Measurements from ENCODE around the gene ABCC1. TPM values are rescaled to one million over a fixed set of nuclear protein-coding genes. Genes with fewer than 3 reads are reported as not detected.
"Not testable (repeated sequence)": the region's sequence is repeated elsewhere in the genome, so short reads cannot be mapped to it uniquely, and the experiment has no call there.

The ABCC1 gene
- total RNA-seq, 1 experiment from 2014 or later, result 25.0 TPM

GRCh38 chr16:16147316-16147999 lies 198.0 kb downstream of the ABCC1 start:
- Histone ChIP-seq H3K27me3 (replicated peaks; ENCODE audit: insufficient read depth, low read depth, low read length, poor library complexity) (no peaks in the 10 kb centered on the region), H3K27ac (ENCODE audit: low read depth, low read length, poor library complexity, severe bottlenecking) (no peak overlapping the region), H3K4me3 (ENCODE audit: low read depth, low read length, poor library complexity, severe bottlenecking) (no peak overlapping the region), H3K4me1 (ENCODE audit: insufficient read depth, low read length, poor library complexity, severe bottlenecking) (no peaks in the 10 kb centered on the region), H3K9me3 (ENCODE audit: low read depth, low read length, poor library complexity, severe bottlenecking) (no peaks in the 10 kb centered on the region), H3K36me3 (ENCODE audit: insufficient read depth, low read length, poor library complexity, severe bottlenecking) (peaks cover 1% of the 10 kb centered on the region)
- BruUV-seq (replicated peaks), result no TSS peak
- ChIA-PET CTCF (no interaction called here), POLR2A (ENCODE audit: low non-redundant PET) (no interaction called here)
- DNase-seq (ENCODE audit: low spot score), result no peak
- TF ChIP-seq CTCF (conservative IDR thresholded peaks at IDR 0.05; ENCODE audit: low read depth, low read length) (no peak), EZH2 (IDR thresholded peaks at IDR 0.05; ENCODE audit: borderline replicate concordance, low read depth, low read length, poor library complexity, severe bottlenecking) (no peak)
- intact Hi-C loops (cut with micrococcal nuclease; ENCODE audit: unreplicated experiment), result no loop called here

DNA sequence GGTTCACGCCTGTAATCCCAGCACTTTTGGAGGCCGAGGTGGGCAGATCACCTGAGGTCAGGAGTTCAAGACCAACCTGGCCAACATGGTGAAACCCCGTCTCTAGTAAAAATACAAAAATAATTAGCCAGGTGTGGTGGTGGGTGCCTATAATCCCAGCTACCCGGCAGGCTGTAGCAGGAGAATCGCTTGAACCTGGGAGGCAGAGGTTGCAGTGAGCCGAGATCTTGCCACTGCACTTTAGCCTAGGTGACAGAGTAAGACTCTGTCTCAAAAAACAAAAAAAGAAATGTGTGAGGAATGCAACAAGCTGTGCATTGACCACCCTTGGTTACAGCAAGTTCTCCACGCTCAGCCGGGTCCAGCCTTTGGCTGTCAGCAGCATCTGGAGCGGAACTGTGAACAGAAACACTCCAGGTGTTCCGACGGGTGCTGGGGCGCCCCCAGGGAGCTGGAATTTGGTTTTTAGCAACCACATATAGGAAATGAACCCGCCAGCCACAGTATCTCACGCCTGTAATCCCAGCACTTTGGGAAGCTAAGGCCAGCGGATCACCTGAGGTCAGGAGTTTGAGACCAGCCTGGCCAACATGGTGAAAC lies 198.7 kb downstream of the ABCC1 start:
- DNase-seq (ENCODE audit: low spot score); CTCF ChIA-PET; BruUV-seq (replicated peaks); intact Hi-C loops (cut with micrococcal nuclease; ENCODE audit: unreplicated experiment); H3K27ac ChIP-seq (ENCODE audit: low read depth, low read length, poor library complexity, severe bottlenecking); H3K27me3 ChIP-seq (replicated peaks; ENCODE audit: insufficient read depth, low read depth, low read length, poor library complexity); H3K4me1 ChIP-seq (ENCODE audit: insufficient read depth, low read length, poor library complexity, severe bottlenecking); POLR2A ChIA-PET (ENCODE audit: low non-redundant PET); H3K4me3 ChIP-seq (ENCODE audit: low read depth, low read length, poor library complexity, severe bottlenecking); H3K9me3 ChIP-seq (ENCODE audit: low read depth, low read length, poor library complexity, severe bottlenecking); H3K36me3 ChIP-seq (ENCODE audit: insufficient read depth, low read length, poor library complexity, severe bottlenecking): not testable (repeated sequence)

DNA sequence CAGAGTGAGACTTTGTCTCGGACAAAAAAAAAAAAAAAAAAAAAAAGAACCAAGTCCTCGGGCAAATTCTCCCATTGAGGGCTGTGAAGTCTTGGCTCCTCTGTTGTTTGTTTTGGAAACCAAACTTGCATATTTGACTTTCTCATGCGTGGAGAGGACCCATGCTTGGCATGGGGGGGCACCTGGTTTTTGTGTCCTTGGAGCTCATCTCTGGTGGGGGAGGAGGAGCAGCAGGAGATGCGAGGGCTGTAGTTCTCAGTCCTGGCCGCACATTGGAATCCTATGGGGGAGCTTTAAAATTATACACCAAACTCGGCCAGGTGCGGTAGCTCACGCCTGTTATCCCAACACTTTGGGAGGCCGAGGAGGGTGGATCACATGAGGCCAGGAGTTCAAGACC lies 199.3 kb downstream of the ABCC1 start:
- no peaks in the 10 kb centered on the region for H3K36me3 ChIP-seq (ENCODE audit: insufficient read depth, low read length, poor library complexity, severe bottlenecking)
- H3K27me3 ChIP-seq (replicated peaks; ENCODE audit: insufficient read depth, low read depth, low read length, poor library complexity), result no peaks in the 10 kb centered on the region
- TF ChIP-seq CTCF (conservative IDR thresholded peaks at IDR 0.05; ENCODE audit: low read depth, low read length) (no peak), EZH2 (IDR thresholded peaks at IDR 0.05; ENCODE audit: borderline replicate concordance, low read depth, low read length, poor library complexity, severe bottlenecking) (no peak)
- ChIA-PET POLR2A (ENCODE audit: low non-redundant PET) (no interaction called here), CTCF (no interaction called here)
- no TSS peak for BruUV-seq (replicated peaks)
- H3K9me3 ChIP-seq (ENCODE audit: low read depth, low read length, poor library complexity, severe bottlenecking), result no peaks in the 10 kb centered on the region
- DNase-seq (ENCODE audit: low spot score), result no peak
- intact Hi-C loops (cut with micrococcal nuclease; ENCODE audit: unreplicated experiment), result no loop called here
- H3K4me1 ChIP-seq (ENCODE audit: insufficient read depth, low read length, poor library complexity, severe bottlenecking), result no peaks in the 10 kb centered on the region
- no peak overlapping the region for H3K27ac ChIP-seq (ENCODE audit: low read depth, low read length, poor library complexity, severe bottlenecking)
- no peak overlapping the region for H3K4me3 ChIP-seq (ENCODE audit: low read depth, low read length, poor library complexity, severe bottlenecking)

DNA sequence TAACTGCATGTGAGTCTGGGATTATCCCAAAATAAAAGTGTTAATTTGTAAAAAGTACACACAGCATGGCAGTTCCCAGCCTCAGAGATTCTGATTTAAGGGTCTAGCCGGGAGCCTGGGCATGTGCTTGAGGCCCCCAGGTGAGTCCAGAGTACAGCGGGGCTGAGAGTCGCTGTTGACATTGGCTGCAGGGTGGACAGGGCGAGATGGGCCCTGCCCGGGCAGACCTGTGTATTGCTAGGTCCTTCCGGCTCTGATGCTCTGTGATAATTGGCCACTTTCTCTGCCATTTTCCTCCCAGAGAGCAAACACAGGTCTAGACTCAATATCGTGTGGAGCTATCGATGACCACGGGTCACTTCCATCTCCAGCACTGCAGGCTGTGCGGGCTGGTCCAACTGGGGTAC lies 200.3 kb downstream of the ABCC1 start:
- intact Hi-C loops (cut with micrococcal nuclease; ENCODE audit: unreplicated experiment), result no loop called here
- H3K36me3 ChIP-seq (ENCODE audit: insufficient read depth, low read length, poor library complexity, severe bottlenecking), result no peaks in the 10 kb centered on the region
- TF ChIP-seq EZH2 (IDR thresholded peaks at IDR 0.05; ENCODE audit: borderline replicate concordance, low read depth, low read length, poor library complexity, severe bottlenecking) (no peak), CTCF (conservative IDR thresholded peaks at IDR 0.05; ENCODE audit: low read depth, low read length) (no peak)
- H3K9me3 ChIP-seq (ENCODE audit: low read depth, low read length, poor library complexity, severe bottlenecking), result no peaks in the 10 kb centered on the region
- H3K4me1 ChIP-seq (ENCODE audit: insufficient read depth, low read length, poor library complexity, severe bottlenecking), result no peaks in the 10 kb centered on the region
- no peaks in the 10 kb centered on the region for H3K27me3 ChIP-seq (replicated peaks; ENCODE audit: insufficient read depth, low read depth, low read length, poor library complexity)
- no peak overlapping the region for H3K4me3 ChIP-seq (ENCODE audit: low read depth, low read length, poor library complexity, severe bottlenecking)
- POLR2A ChIA-PET (ENCODE audit: low non-redundant PET), result no interaction called here
- no TSS peak for BruUV-seq (replicated peaks)
- no peak for DNase-seq (ENCODE audit: low spot score)
- CTCF ChIA-PET, result no interaction called here
- no peak overlapping the region for H3K27ac ChIP-seq (ENCODE audit: low read depth, low read length, poor library complexity, severe bottlenecking)
